CD1c-positive myeloid dendritic cell (primary cell): ENCODE data around the gene SCN1B.

Experiments
- DNase-seq: peaks from one replicate; pipeline ENCODE4 v3.0.0-alpha.2; 2016; ENCODE audit errors: extremely low spot score

The SCN1B gene

GRCh38 chr19:35074426-35075201 lies 44.3 kb downstream of the SCN1B start:
- DNase-seq, result no peak

- no peak for DNase-seq
Measured at GRCh38 chr19:35075202-35076025, 45.1 kb downstream of the SCN1B start.

GRCh38 chr19:35076026-35076370 lies 45.7 kb downstream of the SCN1B start:
- DNase-seq, result no peak

- no peak for DNase-seq
Measured at GRCh38 chr19:35076657-35077056, 46.4 kb downstream of the SCN1B start.

- DNase-seq, result no peak
Measured at GRCh38 chr19:35077411-35078223, 47.3 kb downstream of the SCN1B start.

GRCh38 chr19:35079826-35080225 lies 49.6 kb downstream of the SCN1B start:
- no peak for DNase-seq

- DNase-seq, result no peak
Measured at GRCh38 chr19:35080613-35081170, 50.4 kb downstream of the SCN1B start.

- DNase-seq, result no peak
Measured at GRCh38 chr19:35081201-35081600, 50.9 kb downstream of the SCN1B start.

- no peak for DNase-seq
Measured at GRCh38 chr19:35083691-35084508, 53.6 kb downstream of the SCN1B start.

- DNase-seq, result no peak
Measured at GRCh38 chr19:35084509-35084762, 54.2 kb downstream of the SCN1B start.

GRCh38 chr19:35085947-35086346 lies 55.7 kb downstream of the SCN1B start:
- DNase-seq, result no peak

- DNase-seq, result no peak
Measured at GRCh38 chr19:35086455-35086854, 56.2 kb downstream of the SCN1B start.

- no peak for DNase-seq
Measured at GRCh38 chr19:35087393-35087792, 57.1 kb downstream of the SCN1B start.

GRCh38 chr19:35088131-35088913 lies 58.1 kb downstream of the SCN1B start:
- no peak for DNase-seq

GRCh38 chr19:35089554-35089953 lies 59.3 kb downstream of the SCN1B start:
- DNase-seq, result no peak
